GM21825 (cell line): ENCODE data around the gene IL36B.

ENCODE experiments used
- ATAC-seq: cut with Tn5 transposase; IDR thresholded peaks from one replicate; pipeline ENCODE4 v1.9.1; 2021; ENCODE audit warnings: mild to moderate bottlenecking, moderate library complexity; ENCODE audit not compliant: unreplicated experiment

IL36B gene

GRCh38 chr2:113076954-113077669 lies 24.4 kb upstream of the IL36B start:
- no peak for ATAC-seq

- ATAC-seq = no peak
Observed at GRCh38 chr2:113075600-113075999, 22.9 kb upstream of the IL36B start.

GRCh38 chr2:113075030-113075429 lies 22.4 kb upstream of the IL36B start:
- ATAC-seq = no peak

- no peak for ATAC-seq
Observed at GRCh38 chr2:113073325-113073834, 20.7 kb upstream of the IL36B start.

GRCh38 chr2:113072584-113072983 lies 19.9 kb upstream of the IL36B start:
- no peak for ATAC-seq

- no peak for ATAC-seq
Observed at GRCh38 chr2:113070606-113070975, 17.9 kb upstream of the IL36B start.

- no peak for ATAC-seq
Observed at GRCh38 chr2:113069676-113070605, 17.3 kb upstream of the IL36B start.

- no peak for ATAC-seq
Observed at GRCh38 chr2:113068706-113069485, 16.2 kb upstream of the IL36B start.

- no peak for ATAC-seq
Observed at GRCh38 chr2:113068249-113068648, 15.6 kb upstream of the IL36B start.

- ATAC-seq = no peak
Observed at GRCh38 chr2:113067681-113068080, 15.0 kb upstream of the IL36B start, which contains the start of gene IL1F10. Gene IL1F10 (plus strand): TSS chr2:113067970. CDS start chr2:113072739, 4,769 bp downstream.

GRCh38 chr2:113064898-113065297 lies 12.2 kb upstream of the IL36B start:
- no peak for ATAC-seq

- no peak for ATAC-seq
Observed at GRCh38 chr2:113064281-113064680, 11.6 kb upstream of the IL36B start.

- no peak for ATAC-seq
Observed at GRCh38 chr2:113061896-113062770, 9.5 kb upstream of the IL36B start.

- ATAC-seq = no peak
Observed at GRCh38 chr2:113061241-113061640, 8.6 kb upstream of the IL36B start.

GRCh38 chr2:113060796-113061195 lies 8.1 kb upstream of the IL36B start:
- no peak for ATAC-seq

- ATAC-seq = no peak
Observed at GRCh38 chr2:113060396-113060795, 7.7 kb upstream of the IL36B start.

- no peak for ATAC-seq
Observed at GRCh38 chr2:113058998-113059960, 6.6 kb upstream of the IL36B start, which contains the start of gene IL36RN. Gene IL36RN (plus strand): TSS chr2:113059198. CDS start chr2:113059439, 241 bp downstream.

- no peak for ATAC-seq
Observed at GRCh38 chr2:113058411-113058994, 5.8 kb upstream of the IL36B start.
